Measurements from ENCODE around the gene FBN1.
A peak's percentile ranks its signal among the peaks of the same experiment; 100 is the strongest.

The FBN1 gene

DNA sequence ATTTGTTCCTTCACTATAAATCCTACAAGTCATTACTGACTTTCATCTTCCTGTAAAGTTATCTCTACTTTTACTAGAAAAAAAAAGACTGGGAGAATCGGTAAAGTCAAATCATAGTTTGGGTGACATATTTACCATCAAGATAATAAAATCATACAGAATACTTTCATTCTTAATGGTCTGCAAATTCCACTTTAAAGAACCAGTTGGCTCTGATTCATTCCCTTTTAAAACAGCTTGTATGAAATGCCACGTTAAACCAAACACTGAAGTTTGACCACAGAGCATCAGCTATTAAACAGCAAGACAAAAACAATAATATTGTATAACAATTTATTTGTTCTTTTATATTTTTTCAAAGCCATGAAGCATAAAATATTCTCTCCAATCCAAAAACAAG, 100.7 kb downstream of the FBN1 start:
- DNase-seq (ENCODE audit: low spot score) = no peak
- TF ChIP-seq, protein P1, sequence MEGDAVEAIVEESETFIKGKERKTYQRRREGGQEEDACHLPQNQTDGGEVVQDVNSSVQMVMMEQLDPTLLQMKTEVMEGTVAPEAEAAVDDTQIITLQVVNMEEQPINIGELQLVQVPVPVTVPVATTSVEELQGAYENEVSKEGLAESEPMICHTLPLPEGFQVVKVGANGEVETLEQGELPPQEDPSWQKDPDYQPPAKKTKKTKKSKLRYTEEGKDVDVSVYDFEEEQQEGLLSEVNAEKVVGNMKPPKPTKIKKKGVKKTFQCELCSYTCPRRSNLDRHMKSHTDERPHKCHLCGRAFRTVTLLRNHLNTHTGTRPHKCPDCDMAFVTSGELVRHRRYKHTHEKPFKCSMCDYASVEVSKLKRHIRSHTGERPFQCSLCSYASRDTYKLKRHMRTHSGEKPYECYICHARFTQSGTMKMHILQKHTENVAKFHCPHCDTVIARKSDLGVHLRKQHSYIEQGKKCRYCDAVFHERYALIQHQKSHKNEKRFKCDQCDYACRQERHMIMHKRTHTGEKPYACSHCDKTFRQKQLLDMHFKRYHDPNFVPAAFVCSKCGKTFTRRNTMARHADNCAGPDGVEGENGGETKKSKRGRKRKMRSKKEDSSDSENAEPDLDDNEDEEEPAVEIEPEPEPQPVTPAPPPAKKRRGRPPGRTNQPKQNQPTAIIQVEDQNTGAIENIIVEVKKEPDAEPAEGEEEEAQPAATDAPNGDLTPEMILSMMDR (IDR thresholded peaks at IDR 0.05; ENCODE audit: extremely low read depth, missing control alignments) = no peak

GRCh38 chr15:48541341-48542278, 103.9 kb downstream of the FBN1 start:
- TF ChIP-seq, protein P1 (IDR thresholded peaks at IDR 0.05; ENCODE audit: extremely low read depth, missing control alignments) = no peak
- DNase-seq (ENCODE audit: low spot score) = peak; percentile 39

DNA sequence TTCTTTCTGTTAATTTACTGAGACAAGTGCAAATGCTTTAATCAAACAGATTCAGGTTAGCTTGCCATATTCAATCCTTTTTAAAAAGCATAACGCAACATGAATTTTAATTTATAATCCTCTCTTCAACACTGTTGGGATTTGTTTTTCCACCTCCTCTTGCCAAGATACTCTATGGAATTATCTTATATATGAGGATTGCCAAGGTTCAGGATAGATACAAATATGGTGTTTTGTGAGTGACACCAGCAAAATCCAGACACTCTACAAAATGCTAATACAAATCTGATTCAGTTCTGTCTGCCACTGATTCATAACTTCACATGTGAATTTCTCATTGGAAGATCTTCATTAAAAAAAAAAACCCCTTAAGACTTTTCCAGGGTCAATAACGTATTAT, 104.8 kb downstream of the FBN1 start:
- DNase-seq (ENCODE audit: low spot score) = no peak
- TF ChIP-seq, protein P1 (IDR thresholded peaks at IDR 0.05; ENCODE audit: extremely low read depth, missing control alignments) = no peak

GRCh38 chr15:48538941-48539340, 106.6 kb downstream of the FBN1 start:
- TF ChIP-seq, protein P1 (IDR thresholded peaks at IDR 0.05; ENCODE audit: extremely low read depth, missing control alignments) = no peak
- DNase-seq (ENCODE audit: low spot score) = no peak

DNA sequence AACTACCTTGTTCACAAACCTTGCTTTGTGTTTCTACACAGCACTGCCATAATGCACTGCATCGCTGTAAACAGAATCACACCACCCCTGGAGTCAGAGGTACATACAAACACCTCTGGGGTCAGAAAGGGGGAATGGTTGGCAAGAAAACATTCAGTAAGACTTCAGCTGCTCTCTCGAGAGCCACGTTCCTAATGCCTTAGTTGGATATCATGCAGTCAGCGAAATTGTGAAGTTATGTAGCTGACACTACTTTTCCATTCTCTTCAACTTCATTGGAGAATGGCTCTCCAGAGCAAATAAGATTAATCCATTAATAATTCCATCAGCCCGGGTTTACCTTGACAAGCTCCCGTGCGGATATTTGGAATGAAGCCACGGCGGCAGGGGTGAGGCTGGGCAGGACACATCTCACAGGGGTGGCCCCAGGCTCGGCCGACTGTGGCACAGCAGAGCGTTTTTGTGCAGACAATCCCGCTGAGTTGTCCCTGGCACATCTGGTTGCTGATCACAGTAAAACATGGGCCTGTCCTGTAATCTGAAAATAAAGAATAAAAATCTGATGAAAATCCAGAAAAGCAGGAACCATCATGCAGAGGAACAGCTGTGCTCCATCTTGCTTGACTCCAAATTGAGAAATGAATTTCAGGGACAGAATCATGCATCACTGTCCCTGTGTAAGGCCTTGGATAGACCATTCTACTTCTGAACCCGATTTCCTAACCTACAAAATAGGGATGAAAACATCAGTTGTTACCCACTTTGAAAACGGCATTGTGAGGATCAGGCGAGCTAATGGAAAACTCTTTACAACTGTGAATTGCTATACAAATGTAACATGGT, 108.0 kb downstream of the FBN1 start:
- DNase-seq (ENCODE audit: low spot score) = no peak
- TF ChIP-seq, protein P1 (IDR thresholded peaks at IDR 0.05; ENCODE audit: extremely low read depth, missing control alignments) = no peak

DNA sequence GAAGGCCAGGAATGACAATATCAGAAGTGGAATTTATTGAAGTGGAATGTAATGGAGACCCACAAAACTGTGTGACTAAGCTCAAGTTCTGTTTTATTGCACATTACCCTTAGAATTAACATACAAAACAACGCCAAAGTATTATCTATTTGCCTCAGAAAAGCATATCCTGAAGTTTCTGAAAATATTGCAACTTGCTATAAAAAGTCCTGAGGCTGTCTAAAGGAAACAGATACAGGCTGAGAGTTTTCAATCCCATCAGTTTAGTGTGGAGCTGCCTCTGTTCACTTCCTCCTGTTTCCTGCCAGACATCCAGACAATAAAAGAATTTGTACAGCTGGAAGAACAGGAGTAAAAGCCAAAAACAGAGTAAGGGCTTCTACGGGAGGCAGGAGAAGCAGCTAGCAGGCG, 108.8 kb downstream of the FBN1 start:
- no peak for DNase-seq (ENCODE audit: low spot score)
- TF ChIP-seq, protein P1 (IDR thresholded peaks at IDR 0.05; ENCODE audit: extremely low read depth, missing control alignments) = no peak

DNA sequence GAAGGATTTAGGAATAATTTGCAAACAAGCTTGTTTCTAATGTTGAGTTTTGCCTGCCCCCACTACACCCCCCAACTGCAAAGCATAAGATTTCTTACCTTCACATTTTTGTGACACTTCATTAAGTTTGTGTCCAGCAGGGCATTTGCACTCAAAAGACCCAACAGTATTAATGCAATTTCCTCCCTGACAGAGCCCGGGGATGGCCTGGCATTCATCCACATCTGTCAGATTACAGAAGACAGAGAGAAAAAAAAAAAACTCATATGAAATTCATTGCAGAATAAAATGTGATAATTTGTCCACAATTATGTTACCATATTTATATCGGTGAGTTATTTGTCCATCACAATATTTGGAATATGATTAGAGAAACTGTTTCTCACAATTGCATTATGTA, 111.5 kb downstream of the FBN1 start:
- DNase-seq (ENCODE audit: low spot score) = no peak
- TF ChIP-seq, protein P1 (IDR thresholded peaks at IDR 0.05; ENCODE audit: extremely low read depth, missing control alignments) = no peak
